Endothelial cell (in vitro differentiated cells): ENCODE measurements around the gene SETD6. TPM values are rescaled to one million over a fixed set of nuclear protein-coding genes. Genes with fewer than 3 reads are reported as not detected.

Experiments
- DNase-seq: peaks from one replicate; pipeline ENCODE4 v3.0.0; 2021; ENCODE audit warnings: low spot score
- H3K27ac Mint-ChIP-seq: one replicate; pipeline ENCODE4 v1.8.0; 2021; ENCODE audit warnings: mixed read lengths, inconsistent platforms; ENCODE audit not compliant: unreplicated experiment
- H3K27me3 Mint-ChIP-seq: one replicate; pipeline ENCODE4 v1.8.0; 2021; ENCODE audit warnings: mild to moderate bottlenecking, moderate library complexity, mixed read lengths, inconsistent platforms; ENCODE audit not compliant: unreplicated experiment
- H3K36me3 Mint-ChIP-seq: one replicate; pipeline ENCODE4 v1.8.0; 2021; ENCODE audit warnings: mild to moderate bottlenecking, low read depth, mixed read lengths, inconsistent platforms; ENCODE audit not compliant: unreplicated experiment
- H3K4me1 Mint-ChIP-seq: one replicate; pipeline ENCODE4 v1.8.0; 2021; ENCODE audit warnings: mild to moderate bottlenecking, mixed read lengths, inconsistent platforms; ENCODE audit not compliant: unreplicated experiment
- H3K4me3 Mint-ChIP-seq: one replicate; pipeline ENCODE4 v1.8.0; 2021; ENCODE audit warnings: mild to moderate bottlenecking, mixed read lengths, inconsistent platforms; ENCODE audit not compliant: unreplicated experiment
- H3K9me3 Mint-ChIP-seq: one replicate; pipeline ENCODE4 v1.8.0; 2021; ENCODE audit warnings: mixed read lengths, inconsistent platforms; ENCODE audit not compliant: unreplicated experiment
- CTCF ChIP-seq: fragments of 200-600 bp; sonication (generic); IDR thresholded peaks from one replicate; pipeline ENCODE4 v1.5.0; 2021; ENCODE audit warnings: antibody characterized with exemption; ENCODE audit not compliant: unreplicated experiment
- total RNA-seq: library from RNA; stranded (reverse); fragmentation: NEBNext Ultra II Directional; extraction: Animal tissue kit (Norgen Biotek cat#: 25700); gene quantifications from one replicate; pipeline ENCODE4 v1.2.1, GENCODE V29; 2021; ENCODE audit not compliant: unreplicated experiment

Gene SETD6
- total RNA-seq, 1 donor from 2014 or later = 7.9 TPM

- peak overlapping the region; percentile 83 for H3K4me3 Mint-ChIP-seq
- H3K36me3 Mint-ChIP-seq = no peaks in the 10 kb centered on the region
- no peak overlapping the region for H3K27ac Mint-ChIP-seq
- no peaks in the 10 kb centered on the region for H3K9me3 Mint-ChIP-seq
- H3K27me3 Mint-ChIP-seq = peaks cover 14% of the 10 kb centered on the region
- no peak for TF ChIP-seq CTCF
- peaks cover 2% of the 10 kb centered on the region for H3K4me1 Mint-ChIP-seq
- no peak for DNase-seq
Measured at GRCh38 chr16:58500430-58501241, 14.7 kb upstream of the SETD6 start.

GRCh38 chr16:58501242-58502131 lies 13.8 kb upstream of the SETD6 start:
- Mint-ChIP-seq H3K27ac (no peak overlapping the region), H3K36me3 (peaks cover 3% of the 10 kb centered on the region), H3K9me3 (no peaks in the 10 kb centered on the region), H3K27me3 (peaks cover 17% of the 10 kb centered on the region), H3K4me1 (peaks cover 2% of the 10 kb centered on the region), H3K4me3 (peak overlapping the region; percentile 83)
- DNase-seq = peak; percentile 51
- TF ChIP-seq CTCF = no peak

DNA sequence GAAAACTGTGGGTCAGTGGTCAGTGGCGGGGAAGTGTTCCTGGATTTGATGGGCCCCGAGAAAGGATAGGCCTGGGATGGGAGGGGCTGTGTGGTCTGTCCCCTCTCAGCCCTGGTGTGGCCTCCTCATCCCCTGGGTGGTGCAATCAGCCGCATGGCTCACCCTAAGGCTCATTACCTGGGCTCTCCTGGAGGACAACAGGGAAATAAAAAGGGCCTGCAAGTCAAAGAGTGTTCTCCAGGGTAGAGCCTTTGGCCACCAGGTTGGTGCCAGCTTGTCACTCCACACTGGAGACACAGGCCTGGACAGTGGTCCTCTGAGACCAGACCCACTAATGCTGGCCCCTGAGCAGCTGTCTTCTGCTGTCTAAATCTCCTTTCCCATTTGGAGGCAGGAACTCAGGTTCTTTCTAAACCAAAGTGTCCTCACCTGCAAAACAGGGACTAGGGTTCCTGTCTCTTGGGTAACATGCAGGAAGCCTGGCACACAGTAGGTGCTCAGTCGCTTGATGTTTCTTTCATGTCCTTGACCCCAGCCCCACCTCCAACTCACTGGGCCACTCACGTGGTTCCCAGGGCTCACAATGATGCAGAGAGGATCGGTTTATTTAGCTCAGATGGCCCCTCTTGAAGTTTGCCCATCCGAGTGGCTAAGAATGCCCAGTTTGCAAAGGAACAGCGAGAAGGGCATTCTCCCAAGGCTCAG lies 12.9 kb upstream of the SETD6 start:
- Mint-ChIP-seq H3K9me3 (no peaks in the 10 kb centered on the region), H3K4me3 (no peak overlapping the region), H3K27me3 (peaks cover 11% of the 10 kb centered on the region), H3K36me3 (peaks cover 3% of the 10 kb centered on the region), H3K27ac (no peak overlapping the region), H3K4me1 (peaks cover 2% of the 10 kb centered on the region)
- no peak for DNase-seq
- TF ChIP-seq CTCF = no peak

DNA sequence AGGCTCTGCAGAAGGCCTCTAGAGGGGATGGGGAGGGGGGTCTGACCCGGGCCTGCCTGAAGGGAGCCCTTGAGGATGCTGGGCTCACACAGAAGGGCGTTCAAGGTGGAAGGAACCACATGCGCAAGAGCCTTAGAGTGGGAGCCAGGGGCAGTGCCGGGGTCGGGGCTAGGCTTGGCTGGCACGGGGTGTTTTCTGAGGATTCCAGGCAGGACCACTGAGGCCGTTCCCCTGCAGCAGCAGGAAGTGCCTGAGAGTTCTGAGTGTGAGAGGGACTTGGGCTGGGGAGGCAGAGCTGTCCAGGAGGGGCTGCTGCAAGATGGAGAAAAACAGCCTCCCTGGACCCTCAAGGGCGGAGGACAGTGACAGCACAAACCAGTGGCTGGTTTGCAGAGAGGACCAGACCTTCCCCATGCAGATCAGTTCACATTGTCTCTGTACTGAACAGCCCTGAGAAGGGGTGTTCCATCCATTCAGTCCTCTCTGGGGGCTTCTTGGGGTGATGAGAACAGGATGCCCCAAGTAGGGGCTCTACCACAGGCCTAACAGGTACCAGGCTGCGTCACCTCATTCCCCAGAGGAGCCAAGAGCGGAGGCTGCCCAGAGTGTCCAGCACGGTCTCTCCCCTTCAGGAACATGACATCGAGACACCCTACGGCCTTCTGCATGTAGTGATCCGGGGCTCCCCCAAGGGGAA lies 12.0 kb upstream of the SETD6 start:
- peaks cover 7% of the 10 kb centered on the region for H3K27me3 Mint-ChIP-seq
- no peak overlapping the region for H3K27ac Mint-ChIP-seq

More for the DNA sequence above, 12.0 kb upstream of the SETD6 start:
- TF ChIP-seq CTCF = no peak
- Mint-ChIP-seq H3K4me3 (no peak overlapping the region), H3K9me3 (no peaks in the 10 kb centered on the region), H3K36me3 (peaks cover 3% of the 10 kb centered on the region), H3K4me1 (peaks cover 2% of the 10 kb centered on the region)
- DNase-seq = no peak
